Neutrophil (primary cell): ENCODE measurements around the gene PNLIP.

Experiments used
- H3K27ac ChIP-seq: fragments of 200-600 bp; sonication (generic); 2 replicates; pipeline ENCODE4 v1.5.1; 2016; ENCODE audit warnings: mild to moderate bottlenecking, moderate library complexity
- H3K27me3 ChIP-seq: fragments of 200-600 bp; sonication (generic); 2 replicates; pipeline ENCODE4 v1.6.0; 2016; ENCODE audit warnings: mild to moderate bottlenecking
- H3K36me3 ChIP-seq: fragments of 200-600 bp; sonication (generic); 2 replicates; pipeline ENCODE4 v1.5.1; 2017
- H3K4me1 ChIP-seq, 2 experiments: fragments of 200-600 bp in 1 of 2; sonication (generic) in 1 of 2; 1 replicate in 1 of 2; 2 replicates in 1 of 2; pipeline versions ENCODE4 v1.5.1 to v1.6.1; 2013 to 2016; ENCODE audit warnings: low read depth in 1 of 2, low read length in 1 of 2, mild to moderate bottlenecking in 1 of 2, moderate library complexity in 1 of 2; ENCODE audit not compliant: control insufficient read depth in 1 of 2, insufficient read depth in 1 of 2
- H3K4me3 ChIP-seq, 2 experiments: fragments of 200-600 bp in 1 of 2; sonication (generic) in 1 of 2; 1 replicate in 1 of 2; 2 replicates in 1 of 2; pipeline ENCODE4 v1.5.1; 2013 to 2016; ENCODE audit warnings: low read depth in 1 of 2, low read length in 1 of 2, mild to moderate bottlenecking in 1 of 2, moderate library complexity in 1 of 2
- H3K9me3 ChIP-seq: fragments of 200-600 bp; sonication (generic); 2 replicates; pipeline ENCODE4 v1.5.1; 2016
- TF ChIP-seq, protein P1 (sequence below): fragments of 200-600 bp; sonication (generic); IDR thresholded peaks from 2 replicates; pipeline ENCODE4 v1.5.1; 2016; ENCODE audit warnings: antibody characterized with exemption

Gene PNLIP

GRCh38 chr10:116614796-116615195 is 69.1 kb downstream of the PNLIP start:
- TF ChIP-seq, protein P1, sequence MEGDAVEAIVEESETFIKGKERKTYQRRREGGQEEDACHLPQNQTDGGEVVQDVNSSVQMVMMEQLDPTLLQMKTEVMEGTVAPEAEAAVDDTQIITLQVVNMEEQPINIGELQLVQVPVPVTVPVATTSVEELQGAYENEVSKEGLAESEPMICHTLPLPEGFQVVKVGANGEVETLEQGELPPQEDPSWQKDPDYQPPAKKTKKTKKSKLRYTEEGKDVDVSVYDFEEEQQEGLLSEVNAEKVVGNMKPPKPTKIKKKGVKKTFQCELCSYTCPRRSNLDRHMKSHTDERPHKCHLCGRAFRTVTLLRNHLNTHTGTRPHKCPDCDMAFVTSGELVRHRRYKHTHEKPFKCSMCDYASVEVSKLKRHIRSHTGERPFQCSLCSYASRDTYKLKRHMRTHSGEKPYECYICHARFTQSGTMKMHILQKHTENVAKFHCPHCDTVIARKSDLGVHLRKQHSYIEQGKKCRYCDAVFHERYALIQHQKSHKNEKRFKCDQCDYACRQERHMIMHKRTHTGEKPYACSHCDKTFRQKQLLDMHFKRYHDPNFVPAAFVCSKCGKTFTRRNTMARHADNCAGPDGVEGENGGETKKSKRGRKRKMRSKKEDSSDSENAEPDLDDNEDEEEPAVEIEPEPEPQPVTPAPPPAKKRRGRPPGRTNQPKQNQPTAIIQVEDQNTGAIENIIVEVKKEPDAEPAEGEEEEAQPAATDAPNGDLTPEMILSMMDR: no peak
- no peak overlapping the region for H3K27ac ChIP-seq
- H3K4me1 ChIP-seq: no peaks in the 10 kb centered on the region
- H3K9me3 ChIP-seq: no peaks in the 10 kb centered on the region
- no peak overlapping the region for H3K4me3 ChIP-seq
- H3K36me3 ChIP-seq: no peaks in the 10 kb centered on the region
- H3K27me3 ChIP-seq: peaks cover 14% of the 10 kb centered on the region

- TF ChIP-seq, protein P1: no peak
- Histone ChIP-seq H3K27me3 (peaks cover 9% of the 10 kb centered on the region), H3K4me3 (no peak overlapping the region), H3K4me1 (no peaks in the 10 kb centered on the region), H3K27ac (no peak overlapping the region), H3K36me3 (no peaks in the 10 kb centered on the region), H3K9me3 (no peaks in the 10 kb centered on the region)
Observed at GRCh38 chr10:116615199-116615776, 69.6 kb downstream of the PNLIP start.
